Hepatocyte (in vitro differentiated cells): ENCODE data around the gene GPRASP2.

Experiments used
- EZH2 ChIP-seq: fragments of 200-600 bp; sonication (generic); IDR thresholded peaks from 2 replicates; pipeline ENCODE4 v1.6.1; 2016; ENCODE audit warnings: antibody characterized with exemption, mild to moderate bottlenecking, borderline replicate concordance
- EZH2phosphoT487 ChIP-seq: fragments of 200-600 bp; sonication (generic); IDR thresholded peaks from one replicate; pipeline ENCODE4 v1.6.1; 2018; ENCODE audit warnings: antibody characterized with exemption, mild to moderate bottlenecking, low read depth, moderate library complexity; ENCODE audit not compliant: unreplicated experiment, severe bottlenecking
- TF ChIP-seq, protein P1 (sequence below): fragments of 200-600 bp; sonication (generic); IDR thresholded peaks from 2 replicates; pipeline ENCODE4 v1.5.1; 2016; ENCODE audit warnings: antibody characterized with exemption, mild to moderate bottlenecking; ENCODE audit not compliant: poor library complexity

DNA sequence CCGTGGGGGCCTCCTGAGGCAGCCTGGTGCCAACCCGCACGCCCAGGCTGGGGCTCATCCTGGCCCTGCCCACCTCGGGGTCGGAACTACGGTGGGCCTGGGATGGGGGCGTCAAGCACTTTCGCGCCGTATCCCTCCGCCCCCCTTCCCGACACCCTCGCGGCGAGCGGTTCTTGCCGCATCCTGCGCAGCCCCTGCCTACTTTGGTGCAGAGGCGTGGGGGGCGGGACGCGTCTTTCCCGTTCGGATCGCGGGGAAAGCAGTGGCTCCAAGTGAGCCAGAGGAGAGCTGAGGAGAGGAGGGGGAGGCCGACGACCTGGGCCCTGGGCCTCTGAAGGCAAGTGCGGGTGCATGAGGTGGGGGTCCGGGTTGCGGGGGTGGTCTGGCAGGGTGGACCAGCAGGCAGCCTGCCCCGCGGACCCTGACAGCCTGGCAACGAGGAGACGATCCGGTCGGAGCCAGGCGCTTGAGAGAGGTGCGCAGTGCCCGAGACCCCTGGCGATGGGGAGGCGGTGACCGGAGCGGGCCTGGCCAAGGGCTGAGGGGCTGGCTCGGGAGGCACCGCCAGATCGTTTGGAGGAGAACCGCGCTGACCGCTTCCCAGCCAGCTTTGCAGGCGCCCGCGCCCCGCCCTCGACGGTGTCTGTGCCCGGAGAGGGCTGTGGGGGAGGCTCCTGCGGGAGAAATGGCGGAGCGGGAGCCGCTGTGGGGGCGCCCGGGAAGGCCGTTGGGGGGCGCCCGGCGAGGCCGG, at the start of gene GPRASP2:
- TF ChIP-seq, protein P1, sequence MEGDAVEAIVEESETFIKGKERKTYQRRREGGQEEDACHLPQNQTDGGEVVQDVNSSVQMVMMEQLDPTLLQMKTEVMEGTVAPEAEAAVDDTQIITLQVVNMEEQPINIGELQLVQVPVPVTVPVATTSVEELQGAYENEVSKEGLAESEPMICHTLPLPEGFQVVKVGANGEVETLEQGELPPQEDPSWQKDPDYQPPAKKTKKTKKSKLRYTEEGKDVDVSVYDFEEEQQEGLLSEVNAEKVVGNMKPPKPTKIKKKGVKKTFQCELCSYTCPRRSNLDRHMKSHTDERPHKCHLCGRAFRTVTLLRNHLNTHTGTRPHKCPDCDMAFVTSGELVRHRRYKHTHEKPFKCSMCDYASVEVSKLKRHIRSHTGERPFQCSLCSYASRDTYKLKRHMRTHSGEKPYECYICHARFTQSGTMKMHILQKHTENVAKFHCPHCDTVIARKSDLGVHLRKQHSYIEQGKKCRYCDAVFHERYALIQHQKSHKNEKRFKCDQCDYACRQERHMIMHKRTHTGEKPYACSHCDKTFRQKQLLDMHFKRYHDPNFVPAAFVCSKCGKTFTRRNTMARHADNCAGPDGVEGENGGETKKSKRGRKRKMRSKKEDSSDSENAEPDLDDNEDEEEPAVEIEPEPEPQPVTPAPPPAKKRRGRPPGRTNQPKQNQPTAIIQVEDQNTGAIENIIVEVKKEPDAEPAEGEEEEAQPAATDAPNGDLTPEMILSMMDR: no peak
- TF ChIP-seq EZH2 (no peak), EZH2phosphoT487 (no peak)
